Muscle of leg (tissue), 11 donors: ENCODE results near the gene TMEM231. TPM values are rescaled to one million over a fixed set of nuclear protein-coding genes. Genes with fewer than 3 reads are reported as not detected.
A peak's percentile ranks its signal among the peaks of the same experiment; 100 is the strongest.

Source experiments
- DNase-seq: peaks from one replicate; pipeline ENCODE4 v3.0.0; 2013
- H3K27ac ChIP-seq: one replicate; pipeline ENCODE4 v1.5.1; 2013; ENCODE audit warnings: mild to moderate bottlenecking, low read length, control low read depth
- H3K27me3 ChIP-seq: one replicate; pipeline ENCODE4 v1.6.1; 2013; ENCODE audit warnings: low read length; ENCODE audit not compliant: control insufficient read depth, insufficient read depth
- H3K36me3 ChIP-seq: one replicate; pipeline ENCODE4 v1.6.1; 2013; ENCODE audit warnings: low read length; ENCODE audit not compliant: control insufficient read depth, insufficient read depth
- H3K4me1 ChIP-seq: one replicate; pipeline ENCODE4 v1.6.1; 2013; ENCODE audit warnings: low read length; ENCODE audit not compliant: control insufficient read depth, insufficient read depth
- H3K4me3 ChIP-seq: one replicate; pipeline ENCODE4 v1.5.1; 2013; ENCODE audit warnings: low read length, control low read depth
- H3K9me3 ChIP-seq: replicated peaks from 2 replicates; pipeline ENCODE4 v1.6.1; 2013; ENCODE audit warnings: low read depth, low read length; ENCODE audit not compliant: control insufficient read depth
- WGBS: methylation state at CpG from one replicate; pipeline ENCODE4 v1.1.5; 2013; ENCODE audit warnings: missing lambda C conversion rate; ENCODE audit not compliant: insufficient coverage; 5-methylcytosine and 5-hydroxymethylcytosine counted together
- polyA plus RNA-seq, 8 donors: library from polyadenylated mRNA; unstranded; fragments of 120-200 nt; gene quantifications; one replicate each; pipeline versions ENCODE4 v1.2.1 to v1.2.3, GENCODE V29; 2013; ENCODE audit warnings: inconsistent platforms in 1 of 8, low replicate concordance in 1 of 8; ENCODE audit not compliant: insufficient read length in 8 of 8, insufficient read depth in 1 of 8
- total RNA-seq: library from RNA; stranded (reverse); fragments of 120-200 nt; gene quantifications from one replicate; pipeline ENCODE4 v1.2.4, GENCODE V29; 2013

Gene TMEM231
- total and polyA plus RNA-seq, 9 donors, result 6.2 to 9.1 (median 8.0) TPM

DNA sequence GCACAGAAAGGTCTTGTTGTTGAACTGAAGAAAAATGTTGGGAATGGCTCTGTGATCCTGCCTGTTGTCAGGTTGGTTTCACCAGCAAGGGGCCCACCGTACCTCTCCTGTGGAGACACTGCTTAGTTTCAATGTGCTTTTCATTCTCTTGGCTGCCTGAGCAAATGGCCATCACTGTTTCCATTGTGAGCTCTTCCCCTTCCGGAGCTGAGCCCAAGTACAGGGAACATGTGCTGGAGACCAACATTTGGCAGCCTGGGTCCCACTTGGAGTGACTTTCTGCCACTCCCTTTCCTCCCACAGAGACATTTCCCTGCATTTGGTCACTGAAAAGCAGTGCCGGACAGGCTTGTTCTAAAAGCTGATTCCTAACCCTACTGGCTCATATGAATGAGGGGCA is 33.3 kb upstream of the TMEM231 start:
- peaks cover 8% of the 10 kb centered on the region for H3K36me3 ChIP-seq
- 16% methylated on average over 3 of the region's 3 CpGs for WGBS
- no peak overlapping the region for H3K4me3 ChIP-seq
- H3K4me1 ChIP-seq, result peaks cover 31% of the 10 kb centered on the region
- H3K27me3 ChIP-seq, result no peaks in the 10 kb centered on the region
- DNase-seq, result peak; percentile 93
- no peaks in the 10 kb centered on the region for H3K9me3 ChIP-seq
- peak overlapping the region; percentile 93 for H3K27ac ChIP-seq

GRCh38 chr16:75588716-75589115 is 32.7 kb upstream of the TMEM231 start:
- H3K27me3 ChIP-seq, result no peaks in the 10 kb centered on the region
- H3K27ac ChIP-seq, result peak overlapping the region; percentile 93
- no peaks in the 10 kb centered on the region for H3K9me3 ChIP-seq
- DNase-seq, result no peak
- H3K36me3 ChIP-seq, result peaks cover 3% of the 10 kb centered on the region
- H3K4me1 ChIP-seq, result peaks cover 28% of the 10 kb centered on the region
- WGBS, result 71% methylated on average over 3 of the region's 4 CpGs
- H3K4me3 ChIP-seq, result no peak overlapping the region

GRCh38 chr16:75584108-75584507 is 28.1 kb upstream of the TMEM231 start:
- Histone ChIP-seq H3K36me3 (peaks cover 10% of the 10 kb centered on the region), H3K4me1 (peaks cover 6% of the 10 kb centered on the region), H3K27me3 (no peaks in the 10 kb centered on the region), H3K4me3 (no peak overlapping the region), H3K9me3 (no peaks in the 10 kb centered on the region), H3K27ac (no peak overlapping the region)
- WGBS, result 57% methylated on average over 1 of the region's 3 CpGs
- DNase-seq, result no peak

- no peaks in the 10 kb centered on the region for H3K4me1 ChIP-seq
- H3K36me3 ChIP-seq, result peaks cover 42% of the 10 kb centered on the region
- H3K27me3 ChIP-seq, result no peaks in the 10 kb centered on the region
- no peaks in the 10 kb centered on the region for H3K9me3 ChIP-seq
- 88% methylated on average over 7 of the region's 7 CpGs for WGBS
- no peak overlapping the region for H3K4me3 ChIP-seq
- DNase-seq, result no peak
- H3K27ac ChIP-seq, result no peak overlapping the region
These were observed 23.3 kb upstream of the TMEM231 start for GRCh38 chr16:75579281-75579834.

DNA sequence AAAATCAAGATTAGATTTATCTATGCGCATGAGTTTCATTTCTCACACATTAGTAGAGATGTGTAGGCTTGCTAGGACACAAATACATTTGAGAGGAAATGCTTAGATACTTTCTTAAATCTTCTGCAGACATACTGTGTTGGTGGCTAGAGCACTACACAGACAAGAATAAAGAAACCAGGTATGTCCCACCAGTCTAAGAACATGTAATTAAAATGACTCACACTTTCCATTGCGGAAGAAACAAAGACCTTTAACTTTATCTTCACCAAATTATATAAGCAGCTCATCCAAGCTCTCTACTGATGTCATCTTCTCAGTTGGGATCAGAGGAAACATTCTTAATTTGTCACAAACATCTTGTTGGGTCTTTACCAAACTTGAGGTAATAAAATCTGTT is 22.7 kb upstream of the TMEM231 start:
- no peak for DNase-seq
- peaks cover 48% of the 10 kb centered on the region for H3K36me3 ChIP-seq
- no peaks in the 10 kb centered on the region for H3K9me3 ChIP-seq
- H3K27me3 ChIP-seq, result no peaks in the 10 kb centered on the region
- H3K27ac ChIP-seq, result no peak overlapping the region
- no peaks in the 10 kb centered on the region for H3K4me1 ChIP-seq
- no CpG with 5 or more reads among the region's 2 CpGs for WGBS
- H3K4me3 ChIP-seq, result no peak overlapping the region

GRCh38 chr16:75578212-75578611 is 22.2 kb upstream of the TMEM231 start:
- no peak overlapping the region for H3K27ac ChIP-seq
- 100% methylated on average over 1 of the region's 7 CpGs for WGBS
- no peak for DNase-seq
- H3K9me3 ChIP-seq, result no peaks in the 10 kb centered on the region
- H3K4me1 ChIP-seq, result no peaks in the 10 kb centered on the region
- H3K4me3 ChIP-seq, result no peak overlapping the region
- no peaks in the 10 kb centered on the region for H3K27me3 ChIP-seq
- peaks cover 53% of the 10 kb centered on the region for H3K36me3 ChIP-seq

GRCh38 chr16:75576384-75576811 is 20.3 kb upstream of the TMEM231 start:
- WGBS, result 23% methylated on average over 1 of the region's 3 CpGs
- H3K9me3 ChIP-seq, result no peaks in the 10 kb centered on the region
- H3K27ac ChIP-seq, result peak overlapping the region; percentile 48
- H3K4me1 ChIP-seq, result no peaks in the 10 kb centered on the region
- no peak overlapping the region for H3K4me3 ChIP-seq
- peaks cover 71% of the 10 kb centered on the region for H3K36me3 ChIP-seq
- DNase-seq, result peak; percentile 70
- H3K27me3 ChIP-seq, result no peaks in the 10 kb centered on the region

GRCh38 chr16:75575958-75576357 is 19.9 kb upstream of the TMEM231 start:
- peak overlapping the region; percentile 48 for H3K27ac ChIP-seq
- H3K27me3 ChIP-seq, result no peaks in the 10 kb centered on the region
- no peak for DNase-seq
- no peaks in the 10 kb centered on the region for H3K9me3 ChIP-seq
- no CpG with 5 or more reads among the region's 3 CpGs for WGBS
- H3K4me1 ChIP-seq, result no peaks in the 10 kb centered on the region
- no peak overlapping the region for H3K4me3 ChIP-seq
- peaks cover 74% of the 10 kb centered on the region for H3K36me3 ChIP-seq

DNA sequence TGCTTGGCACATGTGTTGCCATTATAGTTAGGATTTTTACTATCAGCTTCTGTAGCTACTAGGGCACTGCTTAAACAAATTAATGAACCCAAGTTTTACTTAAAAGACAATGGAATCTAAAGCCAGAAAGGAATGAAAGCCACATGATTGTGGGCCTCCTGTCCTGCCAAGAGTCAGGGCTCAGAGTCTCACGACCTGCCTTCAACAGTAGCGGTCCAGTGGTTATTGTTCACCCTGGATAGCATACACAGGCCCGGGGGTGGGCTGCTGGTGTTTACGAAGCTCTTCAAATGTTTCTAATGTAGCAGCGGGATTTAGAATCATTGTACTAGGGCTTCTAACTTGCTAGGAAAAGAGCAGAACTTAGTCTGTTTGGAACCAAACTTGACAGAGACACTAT is 17.9 kb upstream of the TMEM231 start:
- 87% methylated on average over 5 of the region's 5 CpGs for WGBS
- Histone ChIP-seq H3K27ac (no peak overlapping the region), H3K4me3 (no peak overlapping the region), H3K27me3 (no peaks in the 10 kb centered on the region), H3K36me3 (peaks cover 85% of the 10 kb centered on the region), H3K9me3 (no peaks in the 10 kb centered on the region), H3K4me1 (no peaks in the 10 kb centered on the region)
- DNase-seq, result no peak

DNA sequence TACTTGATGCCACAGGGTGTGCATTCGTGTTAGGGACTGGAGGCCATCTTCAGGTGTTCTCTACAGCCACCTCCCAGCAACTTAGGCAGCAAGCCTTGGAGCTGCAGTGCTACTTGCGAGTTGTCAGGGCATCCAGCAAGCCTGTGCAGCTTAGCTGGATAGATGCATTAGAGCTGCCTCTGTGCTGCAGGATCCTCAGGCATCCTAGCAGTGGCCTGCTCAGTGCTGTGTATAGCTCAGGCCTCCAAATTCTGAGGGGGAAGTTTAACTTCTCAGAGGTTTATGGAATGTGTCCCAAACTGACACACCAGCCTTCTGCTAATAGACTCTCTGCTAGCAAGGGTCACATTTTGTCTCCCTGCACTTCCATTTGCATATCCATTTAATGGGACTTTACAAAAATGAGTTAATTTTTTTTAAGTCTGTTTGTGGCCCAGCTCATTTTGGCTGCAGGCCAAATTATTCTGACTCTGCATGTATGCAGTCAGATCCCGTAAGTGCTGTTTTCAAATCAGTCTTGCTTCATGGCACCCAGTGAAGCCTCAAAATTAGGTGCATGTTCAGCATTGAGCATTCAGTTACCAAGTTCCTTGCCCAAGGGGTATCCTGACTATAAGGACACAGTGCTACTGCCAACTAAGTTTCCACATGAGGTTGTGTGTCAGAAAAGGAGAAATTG is 17.0 kb upstream of the TMEM231 start:
- DNase-seq, result no peak
- 73% methylated on average over 3 of the region's 3 CpGs for WGBS
- Histone ChIP-seq H3K4me3 (no peak overlapping the region), H3K9me3 (no peaks in the 10 kb centered on the region), H3K27ac (no peak overlapping the region), H3K36me3 (peaks cover 92% of the 10 kb centered on the region), H3K4me1 (no peaks in the 10 kb centered on the region), H3K27me3 (no peaks in the 10 kb centered on the region)
